GM18909 (cell line): ENCODE measurements around the gene CORO2B.

Experiments
- ATAC-seq: cut with Tn5 transposase; IDR thresholded peaks from one replicate; pipeline ENCODE4 v1.9.1; 2021; ENCODE audit warnings: mild to moderate bottlenecking; ENCODE audit not compliant: unreplicated experiment, poor library complexity

Gene CORO2B, protein sequence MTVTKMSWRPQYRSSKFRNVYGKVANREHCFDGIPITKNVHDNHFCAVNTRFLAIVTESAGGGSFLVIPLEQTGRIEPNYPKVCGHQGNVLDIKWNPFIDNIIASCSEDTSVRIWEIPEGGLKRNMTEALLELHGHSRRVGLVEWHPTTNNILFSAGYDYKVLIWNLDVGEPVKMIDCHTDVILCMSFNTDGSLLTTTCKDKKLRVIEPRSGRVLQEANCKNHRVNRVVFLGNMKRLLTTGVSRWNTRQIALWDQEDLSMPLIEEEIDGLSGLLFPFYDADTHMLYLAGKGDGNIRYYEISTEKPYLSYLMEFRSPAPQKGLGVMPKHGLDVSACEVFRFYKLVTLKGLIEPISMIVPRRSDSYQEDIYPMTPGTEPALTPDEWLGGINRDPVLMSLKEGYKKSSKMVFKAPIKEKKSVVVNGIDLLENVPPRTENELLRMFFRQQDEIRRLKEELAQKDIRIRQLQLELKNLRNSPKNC

DNA sequence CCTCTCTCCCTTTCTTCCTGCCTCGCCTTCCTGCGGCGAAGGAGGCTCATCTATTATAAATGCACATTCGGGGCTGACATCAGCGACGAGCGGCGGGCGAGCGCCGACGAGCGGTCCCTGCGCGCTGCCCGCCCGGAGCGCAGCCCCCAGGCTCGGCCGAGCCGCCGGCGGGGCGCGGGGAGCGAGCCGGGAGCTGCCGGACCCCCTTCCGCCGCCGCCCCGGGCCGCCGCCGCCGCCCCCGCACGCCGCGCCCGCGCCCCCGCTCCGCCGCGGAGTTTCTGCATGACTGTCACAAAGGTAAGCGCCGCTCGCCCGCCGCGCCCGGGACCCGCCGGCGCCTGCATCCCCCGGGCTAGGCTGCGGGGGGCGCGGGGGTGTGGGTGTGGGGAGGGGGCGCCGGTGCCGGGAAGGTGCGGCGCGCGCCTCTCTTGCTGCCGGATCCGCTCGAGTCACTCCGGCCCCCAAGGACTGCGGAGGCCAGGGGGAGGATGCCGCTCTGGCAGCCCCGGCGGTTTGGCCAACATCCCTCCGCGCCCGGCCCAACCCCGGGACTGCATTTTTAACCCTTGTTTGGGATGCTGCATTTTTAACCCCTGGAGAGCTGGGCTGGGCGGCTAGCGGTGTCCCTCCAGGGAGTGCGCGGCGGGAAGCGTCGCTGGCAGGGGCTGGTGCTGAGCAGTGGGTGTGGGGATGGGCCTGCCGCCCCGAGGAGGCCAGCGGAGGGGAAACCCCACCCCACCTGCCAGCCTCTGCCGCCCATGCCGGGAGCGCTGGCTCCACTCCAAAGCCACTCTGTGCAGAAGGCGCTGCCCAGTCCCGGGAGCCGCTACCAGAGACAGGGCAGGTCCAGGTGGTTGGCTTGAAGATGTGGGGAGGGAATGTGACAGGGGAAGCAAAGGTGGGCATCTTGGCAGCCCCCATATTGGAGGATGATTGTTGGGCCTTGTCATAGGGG lies at the start of gene CORO2B:
TSS of gene CORO2B (plus strand) at position 14 of the 956 bp plus-strand sequence. CDS start at position 284, 270 bp downstream.
- no peak for ATAC-seq

DNA sequence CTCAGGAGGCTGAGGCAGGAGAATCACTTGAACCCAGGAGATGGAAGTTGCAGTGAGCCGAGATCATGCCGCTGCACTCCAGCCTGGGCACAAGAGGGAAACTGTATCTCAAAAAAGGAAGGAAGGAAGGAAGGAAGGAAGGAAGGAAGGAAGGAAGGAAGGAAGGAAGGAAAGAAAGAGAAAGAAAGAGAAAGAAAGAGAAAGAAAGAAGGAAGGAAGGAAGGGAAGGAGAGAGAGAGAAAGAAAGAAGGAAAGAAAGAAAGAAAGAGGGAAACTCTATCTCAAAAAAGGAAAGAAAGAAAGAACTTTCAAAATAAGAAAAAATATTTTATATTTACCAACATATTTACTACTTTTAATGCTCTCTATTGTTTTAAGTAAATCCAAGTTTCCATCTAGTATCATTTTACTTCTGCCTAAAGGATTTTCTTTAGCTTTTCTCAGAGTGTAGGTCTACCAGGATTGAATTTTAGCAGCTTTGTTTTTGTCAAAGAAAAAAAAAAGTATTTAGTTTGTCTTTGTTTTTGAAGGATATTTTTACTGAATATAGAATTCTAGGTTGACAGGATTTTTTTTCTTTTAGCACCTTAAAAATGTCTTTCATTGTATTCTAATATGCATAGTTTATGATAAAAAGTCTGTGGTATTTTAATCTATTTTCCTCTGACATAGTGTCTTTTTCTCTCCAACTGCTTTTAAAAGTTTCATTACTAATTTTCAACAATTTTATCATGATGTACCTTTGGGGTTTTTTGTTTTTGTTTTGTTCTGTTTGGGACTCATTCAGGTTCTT lies 47.2 kb upstream of the CORO2B start:
- ATAC-seq, result no peak

DNA sequence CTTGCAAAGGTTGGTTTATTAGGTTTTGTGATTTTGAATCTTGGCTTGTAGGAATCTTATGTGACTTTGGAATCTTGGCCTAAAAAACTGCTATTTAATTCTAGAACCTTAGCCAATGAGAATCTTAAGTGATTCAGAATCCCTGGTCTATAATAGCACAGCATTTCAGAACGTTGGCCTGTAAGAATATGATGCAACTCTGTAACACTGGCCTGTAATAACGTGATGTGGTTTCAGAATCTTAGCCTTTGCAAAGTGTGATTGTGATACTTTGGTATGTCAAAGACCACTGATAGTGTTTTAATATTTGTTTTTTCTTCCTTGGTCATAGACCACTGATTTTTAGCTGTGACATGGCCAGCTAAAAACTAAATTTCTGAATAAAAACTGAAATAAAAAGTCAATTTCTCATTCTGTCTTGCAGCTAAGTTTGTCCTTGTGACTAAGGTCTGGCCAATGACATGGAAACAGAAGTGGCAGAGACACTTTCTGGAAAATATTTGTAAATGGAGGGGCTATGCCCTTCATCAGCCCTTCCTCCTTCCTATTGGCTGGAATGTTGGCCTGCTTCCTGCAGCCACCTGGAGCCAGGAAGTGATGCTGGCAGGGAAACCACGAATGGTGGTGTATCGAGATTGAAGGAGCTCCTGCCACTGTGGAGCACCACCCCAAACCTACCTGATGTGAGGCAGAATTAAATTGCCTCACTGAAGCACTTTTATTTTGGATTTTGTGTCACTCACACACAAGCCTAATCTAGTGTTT lies 42.3 kb upstream of the CORO2B start:
- no peak for ATAC-seq

DNA sequence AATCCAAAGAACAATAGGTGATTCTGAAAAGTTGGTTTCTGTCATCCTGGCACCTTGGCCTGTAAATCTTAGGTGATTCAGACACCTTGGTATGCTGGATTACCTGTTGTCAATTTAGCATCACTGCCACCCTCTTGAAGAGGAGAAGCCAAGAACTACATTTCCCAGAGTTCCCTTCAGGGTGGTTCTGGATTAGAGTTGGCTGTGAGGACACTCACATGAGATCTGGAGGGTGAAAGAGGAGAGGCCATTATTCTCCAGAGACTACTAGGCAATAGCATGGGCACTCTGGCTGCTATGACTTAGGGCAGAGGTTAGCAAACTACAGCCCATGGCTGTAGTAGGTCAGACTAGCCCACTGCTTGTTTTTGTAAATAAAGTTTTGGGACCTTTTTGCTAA lies 41.7 kb upstream of the CORO2B start:
- ATAC-seq, result no peak

DNA sequence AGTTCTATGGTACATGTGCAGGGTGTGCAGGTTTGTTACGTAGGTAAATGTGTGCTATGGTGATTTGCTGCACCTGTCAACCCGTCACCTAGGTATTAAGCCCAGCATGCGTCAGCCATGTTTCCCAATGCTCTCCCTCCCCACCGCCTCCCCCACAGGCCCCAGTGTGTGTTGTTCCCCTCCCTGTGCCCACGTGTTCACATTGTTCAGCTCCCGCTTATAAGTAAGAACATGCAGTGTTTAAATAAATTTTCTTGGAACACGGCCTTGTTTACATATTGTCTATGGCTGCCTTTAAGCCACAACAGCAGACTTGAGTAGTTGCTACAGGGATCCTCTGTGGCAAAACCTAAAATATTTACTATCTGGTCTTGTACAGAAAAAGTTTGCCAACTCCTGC lies 41.3 kb upstream of the CORO2B start:
- ATAC-seq, result no peak

DNA sequence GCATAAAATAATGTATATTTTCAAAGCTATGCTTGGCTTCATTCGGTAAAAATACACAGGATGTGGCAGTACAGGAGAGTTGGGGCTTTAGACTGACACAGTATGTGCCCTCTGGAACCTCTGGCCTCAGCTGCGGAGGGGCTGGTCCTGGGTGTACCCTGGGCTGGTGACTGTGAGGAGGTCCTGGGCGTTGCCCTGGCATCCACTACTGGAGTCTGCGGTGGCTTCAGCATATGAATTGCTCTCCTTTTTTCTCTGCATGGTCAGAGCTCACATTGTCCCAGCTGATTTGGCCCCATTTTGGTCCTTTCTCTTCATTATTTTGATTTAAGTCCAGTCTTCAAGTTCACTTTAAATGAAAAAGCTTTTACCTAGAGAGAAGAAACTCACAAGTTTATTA lies 40.5 kb upstream of the CORO2B start:
- no peak for ATAC-seq

DNA sequence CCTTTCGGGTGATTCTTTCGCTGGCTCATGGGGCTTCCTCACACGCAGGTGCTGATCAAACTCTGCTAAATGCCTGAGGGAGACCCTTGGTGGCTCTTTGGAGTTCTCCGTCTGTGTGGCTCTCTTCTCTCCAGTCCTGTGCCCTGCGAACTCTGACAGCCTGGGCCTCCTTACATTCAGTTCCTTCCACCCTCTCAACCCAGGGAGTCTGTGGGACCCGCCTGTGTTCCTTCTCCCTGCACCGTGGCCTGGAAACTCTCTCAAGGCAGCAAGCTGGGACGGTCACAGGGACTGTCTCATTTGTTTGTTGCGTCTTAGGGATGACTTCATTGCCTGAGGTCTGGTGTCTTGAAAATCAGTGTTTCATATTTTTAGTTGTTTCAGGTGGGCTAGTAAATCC lies 37.0 kb upstream of the CORO2B start:
- ATAC-seq, result no peak

DNA sequence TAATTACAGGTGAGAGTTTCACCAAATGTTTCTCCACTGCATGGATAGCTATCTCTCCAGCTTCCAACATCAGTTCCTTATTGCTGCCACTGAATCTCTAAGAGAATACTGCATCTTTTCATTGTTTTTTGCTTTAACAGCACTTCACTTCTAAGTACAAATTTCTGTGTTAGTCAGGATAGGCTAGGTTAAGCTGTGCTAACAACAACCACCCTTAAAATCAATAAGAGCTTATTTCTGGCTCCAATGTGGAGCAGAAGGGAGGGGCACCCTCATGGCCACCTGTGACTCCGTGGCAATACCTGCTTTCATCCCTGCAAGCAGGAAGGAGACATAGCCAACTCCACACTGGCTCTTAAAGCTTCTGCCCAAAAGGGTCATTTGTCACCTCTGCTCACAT lies 36.4 kb upstream of the CORO2B start:
- ATAC-seq, result no peak

DNA sequence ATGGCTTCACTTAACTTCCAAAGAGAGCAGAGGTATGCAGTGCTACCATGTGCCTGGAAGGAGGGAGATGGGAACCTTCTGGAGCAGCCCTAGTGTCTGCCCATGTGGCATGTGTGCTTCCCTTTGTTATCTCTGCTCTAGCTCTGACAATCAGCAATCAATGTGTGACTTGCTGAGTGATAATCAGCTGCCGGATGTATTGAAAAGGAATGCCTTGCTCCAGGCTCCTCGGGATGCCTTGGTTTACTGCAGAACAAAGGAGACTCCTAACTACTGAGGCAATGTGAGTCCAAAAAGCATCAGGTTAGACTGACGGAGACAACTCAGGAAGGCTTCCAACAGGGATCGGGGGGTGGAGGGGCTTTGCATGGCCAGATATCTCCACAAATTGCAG lies 36.0 kb upstream of the CORO2B start:
- ATAC-seq, result no peak

DNA sequence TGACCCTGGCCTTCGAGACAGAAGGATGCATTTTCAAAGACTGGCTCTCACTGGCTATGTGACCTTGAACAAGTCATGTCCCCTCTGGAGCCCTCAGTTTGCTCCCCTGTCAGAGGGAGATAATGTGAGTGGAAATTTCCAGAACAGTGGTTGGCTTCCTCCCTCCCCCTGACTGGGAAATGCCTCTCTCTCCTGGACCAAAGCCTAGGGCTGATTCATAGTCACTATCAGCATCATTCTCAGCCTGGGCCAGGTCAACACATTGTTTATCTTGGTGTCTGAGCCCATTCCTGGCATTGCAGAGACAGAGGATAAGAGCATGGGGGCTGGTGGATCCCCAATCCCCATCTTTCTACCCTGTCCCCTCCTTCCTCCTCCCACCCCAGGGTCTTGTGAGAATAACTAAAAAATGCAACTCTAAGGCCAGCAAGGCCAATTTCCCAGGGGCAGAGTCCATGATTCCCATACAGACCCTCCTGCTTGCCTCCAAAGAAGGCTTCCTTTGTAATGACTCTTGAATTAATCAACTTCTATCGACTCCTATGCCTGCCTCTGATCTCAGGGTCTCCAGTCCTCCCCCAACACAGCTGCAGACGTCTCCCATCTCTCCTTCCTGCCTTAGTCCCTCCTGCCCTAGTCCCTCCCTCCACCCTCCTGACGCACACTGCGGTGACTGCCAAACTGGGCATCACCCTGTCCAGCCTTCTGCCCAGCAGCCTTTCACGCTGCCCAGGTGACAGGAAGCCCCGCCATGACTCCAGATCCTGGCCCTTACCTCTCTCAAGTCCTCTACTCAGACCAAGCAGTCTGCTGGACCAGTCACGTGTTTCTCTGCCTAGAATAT lies 35.4 kb upstream of the CORO2B start:
- no peak for ATAC-seq

DNA sequence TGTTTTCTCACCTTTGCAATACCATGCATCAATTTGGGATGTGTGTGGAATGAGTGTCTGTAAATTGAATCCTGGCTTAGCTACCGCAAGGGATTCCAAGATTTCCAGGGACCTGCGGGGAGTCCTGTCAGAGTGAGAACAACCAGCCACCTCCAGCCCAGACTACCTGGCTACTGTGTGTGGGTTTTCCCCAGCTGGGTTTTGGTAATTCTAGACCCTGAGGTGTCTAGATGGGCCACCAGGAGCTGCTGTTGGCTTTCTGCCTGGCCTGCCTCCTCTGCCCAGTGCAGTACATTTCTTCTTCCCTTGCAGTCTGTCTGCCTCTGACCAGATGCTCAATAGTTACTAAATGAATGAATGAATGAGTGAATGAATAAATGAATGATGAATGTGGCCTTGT lies 32.5 kb upstream of the CORO2B start:
- no peak for ATAC-seq

DNA sequence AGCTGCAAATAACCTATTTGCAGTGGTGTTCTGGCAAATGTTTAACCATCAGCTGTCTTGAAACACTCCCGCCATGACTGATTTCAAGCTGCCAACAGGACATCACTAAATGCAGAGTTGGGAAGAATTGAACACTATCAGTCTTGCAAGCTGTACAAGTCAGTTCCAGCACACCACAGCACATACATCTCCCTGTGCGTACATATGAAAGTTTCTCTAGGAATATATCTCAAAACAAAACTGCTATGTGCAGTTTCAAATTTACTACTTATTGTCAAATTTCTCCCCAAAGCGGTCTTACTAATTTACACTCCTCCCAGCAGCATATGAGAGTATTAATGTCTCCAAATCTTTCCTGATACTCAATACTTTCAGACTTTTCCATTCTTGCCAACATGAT lies 30.4 kb upstream of the CORO2B start:
- no peak for ATAC-seq

DNA sequence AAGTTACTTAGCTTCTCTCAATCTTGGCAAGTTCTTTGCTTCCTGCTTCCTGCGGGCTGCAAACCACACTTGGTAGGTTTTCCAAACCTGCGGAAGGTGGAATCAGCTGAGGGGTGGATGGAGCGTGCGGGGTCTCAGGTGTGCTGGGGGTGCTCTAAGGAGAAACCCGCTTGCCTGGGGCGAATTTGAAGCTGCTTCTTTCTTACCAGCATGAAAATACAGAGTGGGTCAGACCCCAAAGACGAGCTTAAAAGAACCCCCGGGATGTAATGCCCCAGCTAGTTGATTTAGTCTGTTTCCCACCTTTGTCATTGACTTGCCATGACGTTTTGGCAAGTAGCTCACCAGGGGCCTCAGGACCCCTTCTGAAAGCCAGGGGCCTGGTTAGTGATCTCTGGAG lies 28.8 kb upstream of the CORO2B start:
- ATAC-seq, result no peak

DNA sequence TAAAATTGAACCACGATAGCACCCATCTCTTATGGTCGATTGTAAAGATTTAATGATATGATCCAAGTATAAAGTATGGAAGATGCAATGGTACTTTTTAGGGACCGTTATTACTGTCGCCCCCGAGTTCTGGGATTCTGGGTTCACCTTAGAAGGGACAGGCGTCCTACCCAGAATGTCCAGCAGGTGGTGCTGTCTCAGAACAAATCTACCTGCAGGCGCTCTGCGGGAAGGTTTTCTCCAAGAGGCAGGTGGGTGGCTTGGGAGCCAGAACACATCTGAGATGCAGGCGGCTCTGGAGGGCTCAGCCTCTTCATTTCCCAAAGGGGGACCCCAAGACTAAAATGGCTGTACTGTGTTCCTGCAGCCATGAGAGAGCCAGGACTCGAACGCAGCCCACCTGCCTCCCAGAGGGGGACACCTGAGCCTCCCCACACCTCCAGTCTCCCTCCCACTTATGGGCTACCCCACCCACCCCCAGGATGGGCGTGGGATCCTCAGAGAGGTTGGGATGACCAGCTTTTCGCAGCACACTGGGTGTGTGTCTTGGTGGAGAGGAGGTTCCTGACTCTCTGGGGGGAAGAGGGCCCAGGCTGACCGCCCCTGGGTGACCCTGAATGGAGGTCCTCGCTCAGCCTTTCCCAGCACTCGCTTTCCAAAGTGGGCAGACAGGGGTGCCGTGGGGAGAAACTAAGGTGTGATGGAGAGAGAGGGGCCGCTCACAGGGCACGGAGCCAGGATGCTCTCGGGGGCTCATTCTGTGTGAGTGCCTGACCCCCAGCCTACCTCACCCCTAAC lies 28.1 kb upstream of the CORO2B start:
- no peak for ATAC-seq

DNA sequence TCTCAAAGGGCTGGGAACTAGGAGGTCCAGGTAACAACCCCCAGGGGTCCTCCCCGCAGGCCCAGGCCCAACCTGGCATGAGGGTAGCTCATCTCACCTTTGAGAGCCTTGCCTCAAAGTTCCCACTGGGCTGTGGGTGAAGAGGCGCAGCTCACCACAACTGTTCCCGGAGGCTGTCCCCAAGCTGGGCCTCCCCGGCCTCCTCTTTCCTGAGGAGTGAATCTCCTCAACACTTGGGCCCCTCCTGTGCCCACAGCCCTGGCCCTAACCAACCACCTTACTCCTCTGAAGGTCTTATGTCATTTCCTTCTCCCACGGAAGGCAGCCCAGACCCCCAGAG lies 27.5 kb upstream of the CORO2B start:
- no peak for ATAC-seq

DNA sequence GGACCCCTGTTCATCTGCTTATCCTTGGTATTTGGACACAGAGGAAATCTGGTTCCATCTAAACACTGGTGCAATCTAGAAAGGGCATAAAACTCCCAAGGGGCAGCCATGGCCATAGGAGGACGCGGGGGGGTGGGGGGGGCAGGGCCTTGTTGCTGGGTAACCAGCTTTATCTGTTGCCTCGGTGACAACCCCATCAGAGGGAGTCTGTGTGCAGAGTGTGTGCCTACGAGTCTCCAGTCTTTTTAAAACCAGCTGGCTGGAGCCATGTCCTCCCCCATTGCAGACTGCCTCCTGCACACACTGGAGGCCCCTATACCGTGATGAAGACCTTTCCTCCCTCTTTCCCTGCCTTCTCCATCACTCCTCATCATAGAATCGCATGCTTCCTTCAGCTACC lies 26.4 kb upstream of the CORO2B start:
- ATAC-seq, result no peak

DNA sequence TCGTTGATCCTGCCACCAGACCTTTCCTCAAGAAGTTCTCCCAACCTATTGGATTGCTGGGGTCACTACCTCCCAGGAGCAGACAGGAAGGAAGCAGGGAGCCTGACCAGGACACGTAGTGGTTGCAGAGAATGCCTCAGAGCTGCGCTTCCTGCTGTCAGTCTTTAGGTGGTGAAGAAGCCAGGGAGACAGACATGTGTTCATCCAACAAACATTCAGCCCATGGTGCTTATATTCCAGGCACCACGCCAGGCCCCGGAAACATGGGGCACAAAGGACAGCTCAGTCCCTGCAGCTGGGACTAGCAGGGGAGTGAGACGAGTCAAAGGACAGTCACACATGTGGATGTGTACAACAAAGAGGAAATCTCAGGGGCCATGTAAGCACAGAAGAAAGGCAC lies 26.0 kb upstream of the CORO2B start:
- no peak for ATAC-seq

DNA sequence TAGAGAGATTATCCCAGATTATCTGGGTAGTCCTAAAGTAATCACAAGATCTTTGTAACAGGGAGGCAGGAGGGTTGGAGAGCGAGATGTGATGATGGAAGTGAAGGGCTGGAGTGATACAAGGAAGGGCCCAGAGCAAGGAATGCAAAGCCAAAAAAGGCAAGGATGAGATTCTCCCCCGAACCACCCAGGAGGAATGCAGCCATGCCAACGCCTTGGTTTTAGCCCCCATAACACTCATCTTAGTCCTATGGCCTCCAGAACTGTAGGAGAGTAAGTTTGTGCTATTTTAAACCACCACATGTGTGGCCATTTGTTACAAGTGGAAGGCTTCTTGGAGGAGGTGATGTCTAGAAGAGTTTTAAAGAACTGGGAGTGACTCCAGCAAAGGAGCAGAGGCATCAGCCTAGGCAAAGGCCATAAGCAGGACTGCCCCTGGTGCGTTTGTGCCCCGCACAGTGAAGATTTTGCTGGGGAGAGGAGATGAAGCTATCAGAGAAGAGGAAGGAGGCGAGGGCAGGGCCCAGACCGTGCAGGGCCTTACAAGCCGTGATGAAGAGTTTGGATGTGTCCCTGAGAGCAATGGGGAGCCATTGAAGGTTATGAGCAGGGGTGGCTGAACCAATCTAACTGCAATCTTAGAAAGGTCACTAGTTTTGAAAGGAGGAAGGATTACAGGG lies 25.3 kb upstream of the CORO2B start:
- ATAC-seq, result no peak
